Measurements from ENCODE around the gene STAC3.

Gene STAC3

DNA sequence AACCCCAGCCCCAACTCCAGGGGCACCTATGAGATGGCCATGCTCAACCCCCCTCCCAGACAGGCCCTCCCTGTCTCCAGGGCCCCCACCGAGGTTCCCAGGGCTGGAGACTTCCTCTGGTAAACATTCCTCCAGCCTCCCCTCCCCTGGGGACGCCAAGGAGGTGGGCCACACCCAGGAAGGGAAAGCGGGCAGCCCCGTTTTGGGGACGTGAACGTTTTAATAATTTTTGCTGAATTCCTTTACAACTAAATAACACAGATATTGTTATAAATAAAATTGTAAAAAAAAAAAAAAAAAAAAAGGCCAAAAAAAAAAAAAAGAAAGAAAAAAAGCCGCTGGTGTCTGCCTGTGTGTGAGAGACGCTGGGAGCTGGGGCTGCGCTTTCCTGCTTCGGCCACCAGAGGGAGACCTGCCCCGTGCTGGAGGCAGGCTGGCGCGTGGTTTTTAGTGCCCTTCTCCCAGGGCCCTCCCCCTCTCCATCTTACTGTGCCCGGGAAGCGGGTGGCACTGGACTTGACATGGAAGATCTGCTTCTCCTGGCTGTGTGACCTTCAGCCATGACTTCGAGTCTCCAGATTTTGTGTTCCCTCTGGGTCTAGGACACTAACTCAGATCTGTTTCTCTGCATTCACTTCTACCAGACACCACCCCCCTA, 37.8 kb downstream of the STAC3 start:
- peak; percentile 87 to 91 for DNase-seq (ENCODE audit: low read depth in 2 of 2)
- no peak overlapping the region for H3K4me3 ChIP-seq (replicated peaks in 1 of 2; ENCODE audit: low read depth in 2 of 2, low read length in 2 of 2)
- peak; percentile 92 for TF ChIP-seq CTCF (IDR thresholded peaks at IDR 0.05; ENCODE audit: low read depth, low read length)

- H3K4me3 ChIP-seq (replicated peaks in 1 of 2; ENCODE audit: low read depth in 2 of 2, low read length in 2 of 2), result no peak overlapping the region
- no peak for TF ChIP-seq CTCF (IDR thresholded peaks at IDR 0.05; ENCODE audit: low read depth, low read length)
- DNase-seq (ENCODE audit: low read depth in 2 of 2), result no peak
These were observed 38.3 kb downstream of the STAC3 start for GRCh38 chr12:57212701-57213057.

DNA sequence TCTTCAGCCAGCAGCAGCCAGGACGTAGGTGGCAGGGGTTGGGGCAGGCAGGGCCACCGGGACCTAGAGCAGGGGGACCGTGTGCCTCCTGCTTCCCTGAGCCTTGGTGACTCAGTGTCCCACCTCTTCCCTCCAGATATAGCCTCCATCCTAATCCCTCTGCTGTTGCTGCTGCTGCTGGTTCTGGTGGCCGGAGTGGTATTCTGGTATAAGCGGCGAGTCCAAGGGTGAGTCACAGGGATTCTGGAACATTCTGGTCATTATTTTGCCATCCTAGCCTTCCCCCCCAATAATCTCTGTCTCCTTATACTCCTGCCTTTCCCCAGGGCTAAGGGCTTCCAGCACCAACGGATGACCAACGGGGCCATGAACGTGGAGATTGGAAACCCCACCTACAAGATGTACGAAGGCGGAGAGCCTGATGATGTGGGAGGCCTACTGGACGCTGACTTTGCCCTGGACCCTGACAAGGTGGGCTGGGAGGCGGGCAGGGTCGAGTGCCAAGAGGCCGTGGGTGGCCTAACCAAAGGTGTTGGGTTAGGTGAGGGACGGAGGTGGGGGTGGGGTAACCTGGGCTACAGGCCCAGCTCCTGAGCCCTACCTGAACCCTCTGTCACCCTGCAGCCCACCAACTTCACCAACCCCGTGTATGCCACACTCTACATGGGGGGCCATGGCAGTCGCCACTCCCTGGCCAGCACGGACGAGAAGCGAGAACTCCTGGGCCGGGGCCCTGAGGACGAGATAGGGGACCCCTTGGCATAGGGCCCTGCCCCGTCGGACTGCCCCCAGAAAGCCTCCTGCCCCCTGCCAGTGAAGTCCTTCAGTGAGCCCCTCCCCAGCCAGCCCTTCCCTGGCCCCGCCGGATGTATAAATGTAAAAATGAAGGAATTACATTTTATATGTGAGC, 38.9 kb downstream of the STAC3 start:
- H3K4me3 ChIP-seq (replicated peaks in 1 of 2; ENCODE audit: low read depth in 2 of 2, low read length in 2 of 2), result no peak overlapping the region
- no peak for DNase-seq (ENCODE audit: low read depth in 2 of 2)
- no peak for TF ChIP-seq CTCF (IDR thresholded peaks at IDR 0.05; ENCODE audit: low read depth, low read length)

DNA sequence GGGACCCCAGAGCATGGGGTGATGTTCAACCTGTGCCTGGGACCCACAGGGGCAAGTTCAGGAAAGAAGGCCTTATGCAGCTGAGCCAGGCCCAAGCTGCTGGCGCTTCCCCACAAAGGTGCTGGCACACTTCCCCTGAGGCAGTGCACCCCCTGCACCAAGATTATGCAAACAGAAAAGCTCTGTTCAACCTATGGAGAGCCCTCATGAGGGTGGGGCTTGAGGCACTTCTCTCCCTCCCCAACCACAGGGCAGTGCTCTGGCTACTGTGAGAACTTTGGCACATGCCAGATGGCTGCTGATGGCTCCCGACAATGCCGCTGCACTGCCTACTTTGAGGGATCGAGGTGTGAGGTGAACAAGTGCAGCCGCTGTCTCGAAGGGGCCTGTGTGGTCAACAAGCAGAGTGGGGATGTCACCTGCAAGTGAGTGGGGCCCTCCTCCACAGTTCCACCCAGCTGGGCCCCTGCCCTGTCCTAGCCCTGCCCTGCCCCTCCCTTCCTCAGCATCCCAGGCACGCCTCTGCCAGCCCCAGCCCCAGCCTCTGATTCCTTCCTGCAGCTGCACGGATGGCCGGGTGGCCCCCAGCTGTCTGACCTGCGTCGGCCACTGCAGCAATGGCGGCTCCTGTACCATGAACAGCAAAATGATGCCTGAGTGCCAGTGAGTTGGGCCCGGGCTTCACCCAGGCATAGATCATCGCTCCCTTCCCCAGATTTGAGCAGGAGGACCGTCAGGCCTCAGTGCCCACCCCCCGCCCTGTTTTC, 39.9 kb downstream of the STAC3 start:
- TF ChIP-seq CTCF (IDR thresholded peaks at IDR 0.05; ENCODE audit: low read depth, low read length), result no peak
- DNase-seq (ENCODE audit: low read depth in 2 of 2), result no peak
- H3K4me3 ChIP-seq (replicated peaks in 1 of 2; ENCODE audit: low read depth in 2 of 2, low read length in 2 of 2), result no peak overlapping the region

DNA sequence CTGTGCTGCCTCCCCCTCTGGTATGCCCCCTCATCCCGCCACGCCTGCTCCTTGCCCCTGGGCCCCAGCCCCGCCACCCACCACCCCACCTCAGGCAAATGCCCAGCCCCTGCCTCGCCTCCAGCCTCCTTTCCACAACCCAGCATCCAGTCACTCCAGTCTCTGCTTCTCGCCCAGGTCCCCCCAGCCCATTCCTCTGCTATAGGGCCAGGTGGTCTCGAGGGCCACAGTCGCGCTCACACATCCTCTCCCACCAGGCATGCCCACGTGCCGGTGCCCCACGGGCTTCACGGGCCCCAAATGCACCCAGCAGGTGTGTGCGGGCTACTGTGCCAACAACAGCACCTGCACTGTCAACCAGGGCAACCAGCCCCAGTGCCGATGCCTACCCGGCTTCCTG, 40.5 kb downstream of the STAC3 start:
- DNase-seq (ENCODE audit: low read depth in 2 of 2), result no peak
- H3K4me3 ChIP-seq (replicated peaks in 1 of 2; ENCODE audit: low read depth in 2 of 2, low read length in 2 of 2), result no peak overlapping the region
- no peak for TF ChIP-seq CTCF (IDR thresholded peaks at IDR 0.05; ENCODE audit: low read depth, low read length)

GRCh38 chr12:57209916-57210315, 41.1 kb downstream of the STAC3 start:
- no peak for TF ChIP-seq CTCF (IDR thresholded peaks at IDR 0.05; ENCODE audit: low read depth, low read length)
- DNase-seq (ENCODE audit: low read depth in 2 of 2), result no peak
- H3K4me3 ChIP-seq (replicated peaks in 1 of 2; ENCODE audit: low read depth in 2 of 2, low read length in 2 of 2), result no peak overlapping the region

Data from cardiac fibroblast (primary cell).